CD14-positive monocyte (primary cell): Measurements from ENCODE around the gene TEDDM1. TPM values are rescaled to one million over a fixed set of nuclear protein-coding genes. Genes with fewer than 3 reads are reported as not detected.

ENCODE experiments used
- DNase-seq, 3 donors: peaks; one replicate each; pipeline ENCODE4 v3.0.0-alpha.2; 2011 to 2022
- H2AFZ ChIP-seq: 2 replicates; pipeline ENCODE4 v1.6.0; 2012; ENCODE audit warnings: mild to moderate bottlenecking, low read depth, low read length, inconsistent platforms; ENCODE audit not compliant: insufficient read depth, poor library complexity, severe bottlenecking
- H3K27ac ChIP-seq, 2 donors: 1 replicate in 1 of 2; 2 replicates in 1 of 2; pipeline ENCODE4 v1.5.1; 2012 to 2013; ENCODE audit warnings: low read length in 2 of 2, control low read depth in 1 of 2, inconsistent platforms in 1 of 2, low read depth in 1 of 2, mild to moderate bottlenecking in 1 of 2
- H3K27me3 ChIP-seq, 2 donors: one replicate each; pipeline versions ENCODE4 v1.6.0 to v1.6.1; 2011 to 2013; ENCODE audit warnings: low read length in 2 of 2; ENCODE audit not compliant: control insufficient read depth in 2 of 2, insufficient read depth in 2 of 2
- H3K36me3 ChIP-seq, 2 donors: replicated peaks in 1 of 2; 1 replicate in 1 of 2; 2 replicates in 1 of 2; pipeline versions ENCODE4 v1.5.1 to v1.6.1; 2012 to 2013; ENCODE audit warnings: low read length in 2 of 2, control low read depth in 1 of 2, inconsistent platforms in 1 of 2, mild to moderate bottlenecking in 1 of 2; ENCODE audit not compliant: insufficient read depth in 2 of 2, control insufficient read depth in 1 of 2
- H3K4me1 ChIP-seq, 2 donors: 1 replicate in 1 of 2; 2 replicates in 1 of 2; pipeline versions ENCODE4 v1.5.1 to v1.6.1; 2012 to 2013; ENCODE audit warnings: low read length in 2 of 2, control low read depth in 1 of 2, inconsistent platforms in 1 of 2, mild to moderate bottlenecking in 1 of 2, moderate library complexity in 1 of 2; ENCODE audit not compliant: insufficient read depth in 2 of 2, control insufficient read depth in 1 of 2
- H3K4me2 ChIP-seq: replicated peaks from 2 replicates; pipeline ENCODE3; 2012; ENCODE audit warnings: low read length, moderate library complexity, mild to moderate bottlenecking; ENCODE audit not compliant: poor library complexity, severe bottlenecking; ENCODE audit errors: extremely low read depth
- H3K4me3 ChIP-seq, 3 experiments: fragments of 200-600 bp in 1 of 3; sonication (generic) in 1 of 3; replicated peaks in 1 of 3; 1 replicate in 2 of 3; 2 replicates in 1 of 3; pipeline ENCODE4 v1.5.1; 2011 to 2013; ENCODE audit warnings: low read length in 3 of 3, mild to moderate bottlenecking in 3 of 3, control low read depth in 2 of 3, low read depth in 2 of 3, inconsistent platforms in 1 of 3, moderate library complexity in 1 of 3
- H3K79me2 ChIP-seq: 2 replicates; pipeline ENCODE4 v1.6.0; 2012; ENCODE audit warnings: mild to moderate bottlenecking, control low read depth, inconsistent platforms, low read length, moderate library complexity; ENCODE audit not compliant: insufficient read depth
- H3K9ac ChIP-seq: 2 replicates; pipeline ENCODE4 v1.6.0; 2017; ENCODE audit warnings: low read length, mild to moderate bottlenecking; ENCODE audit not compliant: insufficient read depth, poor library complexity, severe bottlenecking
- H3K9me3 ChIP-seq, 2 donors: replicated peaks in 1 of 2; 1 replicate in 1 of 2; 2 replicates in 1 of 2; pipeline versions ENCODE4 v1.5.1 to v1.6.1; 2012 to 2013; ENCODE audit warnings: low read length in 2 of 2, control low read depth in 1 of 2; ENCODE audit not compliant: control insufficient read depth in 1 of 2, insufficient read depth in 1 of 2
- H4K20me1 ChIP-seq: 2 replicates; pipeline ENCODE4 v1.6.0; 2012; ENCODE audit warnings: mild to moderate bottlenecking, low read length, control low read depth, moderate library complexity; ENCODE audit not compliant: insufficient read depth
- H3K27ac Mint-ChIP-seq, 7 donors: one replicate each; pipeline ENCODE4 v1.8.0; 2020; ENCODE audit warnings: mild to moderate bottlenecking in 7 of 7, mixed read lengths in 7 of 7, moderate library complexity in 6 of 7, inconsistent platforms in 2 of 7
- H3K27me3 Mint-ChIP-seq, 3 donors: one replicate each; pipeline ENCODE4 v1.8.0; 2021 to 2022; ENCODE audit warnings: low read depth in 3 of 3, mild to moderate bottlenecking in 3 of 3, mixed read lengths in 3 of 3, moderate library complexity in 3 of 3, inconsistent platforms in 1 of 3
- H3K36me3 Mint-ChIP-seq, 2 donors: one replicate each; pipeline ENCODE4 v1.8.0; 2020; ENCODE audit warnings: mixed read lengths in 2 of 2, inconsistent platforms in 1 of 2, mild to moderate bottlenecking in 1 of 2
- H3K4me1 Mint-ChIP-seq: one replicate; pipeline ENCODE4 v1.8.0; 2020; ENCODE audit warnings: mild to moderate bottlenecking, mixed read lengths
- H3K4me3 Mint-ChIP-seq, 2 donors: one replicate each; pipeline ENCODE4 v1.8.0; 2020; ENCODE audit warnings: mild to moderate bottlenecking in 2 of 2, mixed read lengths in 2 of 2, moderate library complexity in 1 of 2
- H3K9me3 Mint-ChIP-seq, 7 donors: one replicate each; pipeline ENCODE4 v1.8.0; 2020 to 2022; ENCODE audit warnings: mixed read lengths in 7 of 7, mild to moderate bottlenecking in 6 of 7, moderate library complexity in 6 of 7, inconsistent platforms in 2 of 7
- CTCF ChIP-seq: fragments of 200-600 bp; IDR thresholded peaks from one replicate; pipeline ENCODE4 v1.8.0; 2022; ENCODE audit warnings: antibody characterized with exemption, mild to moderate bottlenecking
- WGBS: methylation state at CpG from one replicate; pipeline ENCODE4 v1.1.5; 2013; ENCODE audit warnings: missing lambda C conversion rate; ENCODE audit not compliant: insufficient coverage; 5-methylcytosine and 5-hydroxymethylcytosine counted together
- intact Hi-C, 2 donors: fragments of 100-400 bp; cut with micrococcal nuclease; formaldehyde crosslinking; loops; one replicate each; pipeline versions ENCODE4 v1.15.0 to v1.15.1; 2023
- polyA plus RNA-seq, 3 donors: library from polyadenylated mRNA; depleted of rRNA in 1 of 3; unstranded in 2 of 3; stranded (reverse) in 1 of 3; fragments of 300-500 nt in 2 of 3; fragments of >200 nt in 1 of 3; fragmentation: Illumina TruSeq in 2 of 3; gene quantifications; 1 replicate in 2 of 3; 2 replicates in 1 of 3; pipeline ENCODE4 v1.2.3, GENCODE V29; 2012 to 2021

TEDDM1 gene
- polyA plus RNA-seq, 3 donors, result 0.07 TPM; not detected in 2

GRCh38 chr1:182407724-182408123 is 7.3 kb upstream of the TEDDM1 start:
- Histone ChIP-seq H3K27ac (no peak overlapping the region), H3K79me2 (no peaks in the 10 kb centered on the region), H2AFZ (no peak overlapping the region), H3K4me2 (no peak overlapping the region), H3K4me1 (no peaks in the 10 kb centered on the region), H3K9ac (no peak overlapping the region), H4K20me1 (no peaks in the 10 kb centered on the region), H3K27me3 (no peaks in the 10 kb centered on the region), H3K36me3 (no peaks in the 10 kb centered on the region), H3K4me3 (no peak overlapping the region), H3K9me3 (peaks cover 3 to 6% of the 10 kb centered on the region in 2 donors)
- peaks cover 4 to 11% (median 8%) of the 10 kb centered on the region in 7 donors for H3K9me3 Mint-ChIP-seq
- intact Hi-C loops, result no loop called here
- no peak for TF ChIP-seq CTCF
- WGBS, result 62% methylated on average over 3 of the region's 3 CpGs
- H3K27ac Mint-ChIP-seq, result no peak overlapping the region
- peaks cover 0 to 7% (median 6%) of the 10 kb centered on the region in 3 donors for H3K27me3 Mint-ChIP-seq
- H3K4me3 Mint-ChIP-seq, result no peak overlapping the region
- DNase-seq, result no peak
- no peaks in the 10 kb centered on the region for H3K36me3 Mint-ChIP-seq
- no peaks in the 10 kb centered on the region for H3K4me1 Mint-ChIP-seq

DNA sequence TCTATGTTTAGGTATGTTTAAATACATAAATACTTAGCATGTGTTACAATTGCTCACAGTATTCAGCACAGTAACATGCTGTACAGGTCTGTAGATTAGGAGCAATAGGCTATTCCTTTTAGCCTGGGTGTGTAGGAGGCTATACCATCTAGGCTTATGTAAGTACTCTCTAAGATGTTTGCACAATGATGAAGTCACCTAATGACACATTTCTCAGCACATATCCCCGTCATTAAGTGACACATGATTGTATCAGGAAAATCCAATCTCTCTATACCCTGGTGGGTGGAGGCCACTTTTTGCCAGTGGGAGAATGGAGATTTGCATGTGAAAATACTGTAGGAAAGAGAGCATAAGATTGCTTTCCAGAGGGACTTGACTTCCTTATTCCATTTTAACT is 5.5 kb upstream of the TEDDM1 start:
- H3K4me3 Mint-ChIP-seq, result no peak overlapping the region
- no peak for DNase-seq
- H3K27ac Mint-ChIP-seq, result no peak overlapping the region
- no peaks in the 10 kb centered on the region for H3K4me1 ChIP-seq
- no peak overlapping the region for H3K4me3 ChIP-seq
- no peak overlapping the region for H3K27ac ChIP-seq
- no peaks in the 10 kb centered on the region for H3K36me3 Mint-ChIP-seq
- no peak overlapping the region for H3K9ac ChIP-seq
- H3K4me2 ChIP-seq, result no peak overlapping the region
- no peaks in the 10 kb centered on the region for H3K79me2 ChIP-seq
- H4K20me1 ChIP-seq, result no peaks in the 10 kb centered on the region
- WGBS, result no CpG with 5 or more reads among the region's 1 CpG
- peaks cover 4 to 11% (median 8%) of the 10 kb centered on the region in 7 donors for H3K9me3 Mint-ChIP-seq
- no peak for TF ChIP-seq CTCF
- H3K27me3 Mint-ChIP-seq, result peaks cover 2 to 7% (median 4%) of the 10 kb centered on the region in 3 donors
- peaks cover 3 to 6% of the 10 kb centered on the region in 2 donors for H3K9me3 ChIP-seq
- intact Hi-C loops, result no loop called here
- H2AFZ ChIP-seq, result no peak overlapping the region
- no peaks in the 10 kb centered on the region for H3K27me3 ChIP-seq
- no peaks in the 10 kb centered on the region for H3K36me3 ChIP-seq
- no peaks in the 10 kb centered on the region for H3K4me1 Mint-ChIP-seq
